ENCODE results near the gene ICAM1.

Gene ICAM1

DNA sequence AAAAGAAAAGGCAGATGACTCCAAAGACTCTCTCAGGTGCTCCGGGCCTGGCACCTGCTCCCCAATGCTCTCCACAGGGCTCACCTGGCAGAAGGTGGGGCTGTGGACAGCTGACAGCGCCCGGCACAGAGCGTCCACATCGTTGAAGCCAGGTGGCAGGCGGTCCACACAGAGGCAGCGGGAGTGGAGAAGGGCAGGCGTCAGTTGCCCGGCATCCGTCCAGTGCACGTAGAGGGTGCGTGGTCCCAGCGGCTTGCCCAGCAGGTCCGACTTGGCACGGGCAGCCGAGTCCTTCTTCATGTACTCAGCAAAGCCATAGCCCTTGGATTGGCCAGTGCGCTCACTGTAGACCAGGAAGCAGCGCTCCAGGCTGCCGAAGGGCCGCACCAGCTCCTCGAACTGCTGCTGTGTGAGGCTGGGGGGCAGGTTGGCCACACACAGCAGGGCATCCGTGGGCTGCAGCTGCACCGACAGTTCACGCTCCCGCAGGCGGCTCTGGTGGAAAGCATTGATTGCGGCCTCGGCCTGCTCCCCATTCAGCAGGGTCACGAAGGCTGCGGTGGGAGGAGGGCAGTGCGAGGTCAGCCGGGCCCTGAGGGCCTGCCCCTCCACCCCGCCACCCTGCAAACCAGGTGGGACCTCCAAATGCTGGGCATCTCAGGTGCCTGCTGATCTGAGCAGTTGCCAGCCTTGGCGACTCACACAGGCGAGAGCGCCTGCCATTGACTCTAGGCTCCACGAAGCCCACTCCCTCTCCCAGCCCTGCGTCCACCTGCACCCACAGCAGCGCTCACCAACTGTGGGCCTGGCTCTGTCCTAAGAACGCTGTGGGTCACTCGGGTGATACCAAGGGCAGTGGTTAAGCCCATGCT lies 57.9 kb downstream of the ICAM1 start:
- DNase-seq, result no peak

DNA sequence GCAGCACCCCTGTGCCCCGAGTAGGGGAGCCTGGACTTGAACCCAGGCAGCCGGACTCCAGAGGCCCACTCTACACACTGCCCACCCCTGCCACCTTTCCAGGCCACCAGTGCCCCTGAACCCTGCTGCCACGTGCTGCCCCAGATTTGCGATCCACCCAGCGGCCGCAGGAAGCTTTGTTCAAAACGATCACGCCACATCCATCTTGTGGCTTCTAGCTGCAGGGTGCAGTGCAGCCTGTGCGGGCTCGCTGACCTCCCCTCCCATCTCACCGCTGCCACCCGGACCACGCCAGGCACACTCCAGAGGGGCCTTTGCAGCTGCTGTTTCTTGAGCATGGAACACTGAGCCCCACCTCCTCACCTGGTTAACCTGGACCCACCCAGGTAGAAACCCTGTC lies 58.6 kb downstream of the ICAM1 start:
- no peak for DNase-seq

DNA sequence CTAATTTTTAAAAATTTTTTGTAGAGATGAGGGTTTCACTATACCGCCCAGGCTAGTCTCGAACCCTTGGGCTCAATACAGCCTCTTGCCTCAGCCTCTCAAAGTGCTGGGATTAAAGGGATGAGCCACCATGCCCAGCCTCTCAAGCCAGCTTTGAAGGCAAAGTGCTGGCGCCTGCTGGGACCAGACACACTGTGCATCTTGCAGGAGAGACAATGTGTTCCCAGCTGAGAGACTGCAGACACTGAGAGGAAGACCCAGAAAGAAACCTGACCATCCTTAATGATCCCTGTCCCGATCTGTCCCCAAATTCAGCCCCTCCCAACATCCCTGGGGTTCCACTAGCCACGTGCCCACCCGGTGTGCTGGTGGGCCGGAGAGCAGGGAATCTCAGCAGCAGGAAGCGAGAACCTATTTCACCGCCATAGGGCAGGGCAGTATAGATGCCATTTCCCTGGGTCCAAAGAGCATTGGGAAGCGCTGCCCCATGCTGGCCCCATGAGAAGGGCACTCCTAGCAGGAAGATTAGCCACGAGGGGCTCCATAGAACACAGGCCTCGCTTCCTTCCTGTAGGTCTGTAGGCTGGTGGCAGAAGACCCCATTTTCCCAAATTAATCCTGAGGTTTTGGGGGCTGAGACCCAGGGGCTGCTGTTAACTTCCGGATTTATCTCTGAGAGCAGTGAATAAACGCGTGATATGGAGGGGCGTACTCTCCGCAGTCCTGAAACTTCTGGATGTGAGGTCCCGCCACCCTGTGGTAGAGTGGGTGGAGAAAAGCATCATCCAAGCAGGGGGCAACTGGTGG lies 61.4 kb downstream of the ICAM1 start:
- no peak for DNase-seq

DNA sequence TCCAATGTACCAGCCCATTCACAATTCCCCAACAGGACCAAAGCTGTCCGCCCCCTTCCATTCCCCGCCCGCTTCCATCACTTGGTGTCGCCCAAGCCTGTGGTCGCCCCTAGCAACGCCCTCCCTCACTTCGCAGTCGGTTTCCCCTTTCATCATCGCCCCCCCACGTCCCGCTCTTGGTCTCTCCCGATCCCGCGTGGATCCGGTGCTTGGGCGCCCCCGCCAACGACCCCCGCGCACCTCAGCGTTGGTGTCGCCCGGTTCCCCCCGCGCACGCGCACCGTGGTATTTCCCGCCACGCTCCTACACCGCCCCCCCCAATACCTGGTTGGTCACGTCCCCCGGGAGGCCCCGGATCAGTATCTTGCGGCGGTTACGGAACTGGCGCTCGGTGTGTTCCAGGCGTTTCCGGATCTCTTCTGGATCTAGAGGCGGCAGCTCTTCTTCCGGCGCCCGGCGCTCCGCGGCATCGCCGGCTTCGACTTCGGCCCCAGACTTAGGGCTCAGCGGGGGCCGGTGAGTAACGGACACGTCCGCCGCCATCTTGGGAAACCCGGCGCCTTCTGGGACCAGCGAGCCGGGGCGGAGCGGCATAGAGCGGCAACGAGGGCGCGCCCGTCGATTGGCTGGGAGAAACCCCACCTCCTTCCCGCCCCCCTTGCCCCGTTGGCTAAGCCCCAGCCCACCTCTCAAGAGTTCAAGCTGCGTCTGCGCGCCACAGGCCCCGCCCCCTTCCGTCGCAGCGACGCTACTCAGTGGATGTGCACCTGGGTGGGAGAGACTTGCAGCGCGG lies 62.2 kb downstream of the ICAM1 start, which contains the start of gene RAVER1:
Gene RAVER1, minus strand, starts transcription at position 565 of the 793 bp plus-strand sequence. Its CDS starts 22 bp downstream, at position 543.
- DNase-seq, result peak; percentile 99

DNA sequence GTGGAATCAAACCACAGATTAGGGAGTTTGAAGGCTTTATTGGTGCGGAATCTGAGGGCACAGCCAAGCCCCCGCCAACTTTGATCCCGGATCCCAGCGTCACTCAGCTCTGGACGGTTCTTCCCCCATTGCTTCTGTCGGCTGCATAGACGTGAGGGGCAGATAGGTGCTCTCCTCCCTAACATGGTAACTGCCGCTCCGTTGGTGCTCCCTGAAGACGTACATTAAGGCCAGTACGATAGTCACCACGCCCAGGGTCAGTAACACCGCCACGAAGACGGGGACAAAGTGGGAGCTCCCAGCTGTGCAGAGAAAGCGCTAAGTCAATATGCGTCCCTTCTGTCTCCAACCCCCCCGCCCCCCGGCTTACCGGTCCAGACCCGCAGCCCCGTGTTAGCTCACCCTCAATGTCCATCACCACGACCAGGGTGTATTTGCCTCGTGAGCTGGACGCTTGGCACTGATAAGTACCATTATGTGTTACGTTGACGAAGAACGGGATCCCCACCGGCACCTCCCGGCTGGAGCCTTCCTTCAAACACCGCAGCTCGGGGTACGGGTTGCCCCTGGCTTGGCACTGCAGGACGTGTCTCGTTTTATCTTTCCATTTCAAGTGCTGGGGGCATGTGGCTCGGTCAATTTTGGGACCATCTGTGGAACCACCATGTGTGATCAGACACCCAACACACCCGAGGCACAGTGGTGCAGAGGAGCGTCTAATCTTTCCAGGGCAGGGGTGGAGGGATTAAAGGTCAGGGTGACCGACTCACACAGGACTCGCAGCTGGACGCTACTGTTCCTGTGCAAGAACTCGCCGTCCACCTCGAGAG lies 63.1 kb downstream of the ICAM1 start:
- no peak for DNase-seq

DNA sequence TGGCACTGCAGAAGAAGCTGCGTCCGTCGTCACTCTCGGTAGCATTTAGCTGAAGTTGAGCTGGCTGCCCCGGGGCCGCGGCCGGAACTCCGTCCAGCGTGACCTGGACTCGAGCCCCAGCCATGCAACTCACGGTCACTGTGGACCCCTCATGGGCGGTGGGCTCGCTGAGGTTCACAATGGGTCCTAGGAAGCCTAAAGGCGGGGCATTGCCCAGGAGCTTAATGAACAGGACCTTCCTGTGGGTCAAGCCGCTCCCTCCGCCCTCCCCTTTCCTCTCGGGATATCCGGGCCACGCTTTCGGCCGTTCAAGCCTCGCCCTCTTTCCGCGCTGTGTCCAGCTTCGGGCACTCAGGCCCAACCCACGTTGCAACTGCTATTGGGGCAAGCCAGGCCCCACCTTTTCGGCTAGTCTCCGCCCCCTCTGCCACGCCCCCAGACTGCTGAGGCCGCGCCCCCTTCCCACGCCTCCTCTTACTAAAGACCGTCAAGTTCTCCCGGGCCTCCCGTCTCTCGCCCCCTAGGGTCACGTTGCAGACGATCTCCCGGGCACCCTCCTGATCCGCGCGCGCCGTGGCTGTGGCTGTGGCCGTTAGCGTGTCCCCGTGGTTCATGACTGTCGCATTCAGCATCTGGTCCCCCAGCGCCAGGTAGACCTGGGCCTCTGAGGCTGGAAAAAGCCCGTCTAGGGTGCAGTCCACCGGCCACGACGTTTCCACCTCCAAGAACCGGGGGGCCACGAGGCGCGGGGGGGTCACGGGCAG lies 63.9 kb downstream of the ICAM1 start:
- peak; percentile 86 for DNase-seq

DNA sequence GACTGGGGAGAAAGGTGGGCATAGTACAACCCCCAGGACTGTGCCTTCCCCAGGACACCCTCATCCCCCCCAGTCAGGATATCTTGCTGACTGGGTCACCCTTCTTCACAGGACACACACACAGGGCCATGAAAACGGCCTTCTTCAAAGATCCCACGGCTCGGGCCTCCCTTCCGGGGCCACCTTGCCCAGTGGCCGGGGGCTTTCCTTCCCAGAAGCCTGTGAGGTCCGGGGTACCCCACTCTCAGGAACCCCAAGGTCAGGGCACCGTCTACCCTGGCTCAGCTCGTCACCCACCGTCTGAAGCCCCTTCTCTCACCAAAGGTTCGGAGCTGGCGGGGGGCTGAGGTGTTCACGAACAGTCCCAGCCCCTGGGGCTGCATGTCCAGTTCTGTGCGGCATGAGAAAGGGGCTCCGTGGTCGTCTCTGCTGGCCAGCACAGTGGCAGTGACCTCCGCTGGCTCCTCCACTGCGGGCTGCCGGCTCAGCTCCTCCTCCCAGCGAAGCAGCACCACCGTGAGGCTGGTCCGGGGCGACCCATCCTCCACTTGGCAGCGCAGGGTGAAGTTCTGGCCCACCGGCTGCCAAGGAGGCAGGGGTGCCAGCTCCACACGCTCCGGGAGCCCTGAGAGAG lies 64.5 kb downstream of the ICAM1 start:
- peak; percentile 9 for DNase-seq
